HG03196 (cell line): Measurements from ENCODE around the gene ASAP3.

Experiments used
- ATAC-seq: cut with Tn5 transposase; IDR thresholded peaks from one replicate; pipeline ENCODE4 v1.9.1; 2021; ENCODE audit not compliant: unreplicated experiment

The ASAP3 gene

DNA sequence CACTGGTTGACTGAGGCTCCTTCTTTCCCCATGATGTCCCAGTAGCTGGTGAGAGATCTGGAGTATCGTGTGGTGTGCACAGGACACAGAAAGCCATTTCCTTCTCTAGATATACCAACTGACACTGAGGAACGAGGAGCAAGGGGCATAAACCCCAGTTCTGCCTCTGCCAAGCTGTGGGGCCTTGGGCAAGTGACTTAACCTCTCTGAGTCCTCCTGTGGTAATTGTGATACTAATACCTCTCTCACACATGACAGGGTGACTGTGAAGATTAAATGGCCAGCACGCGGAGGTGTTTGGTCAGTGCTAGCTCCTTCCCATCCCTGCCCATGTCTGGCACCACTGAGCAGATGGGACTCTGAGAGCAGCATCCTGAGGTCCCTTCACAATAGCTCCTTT is 33.1 kb downstream of the ASAP3 start:
- no peak for ATAC-seq

DNA sequence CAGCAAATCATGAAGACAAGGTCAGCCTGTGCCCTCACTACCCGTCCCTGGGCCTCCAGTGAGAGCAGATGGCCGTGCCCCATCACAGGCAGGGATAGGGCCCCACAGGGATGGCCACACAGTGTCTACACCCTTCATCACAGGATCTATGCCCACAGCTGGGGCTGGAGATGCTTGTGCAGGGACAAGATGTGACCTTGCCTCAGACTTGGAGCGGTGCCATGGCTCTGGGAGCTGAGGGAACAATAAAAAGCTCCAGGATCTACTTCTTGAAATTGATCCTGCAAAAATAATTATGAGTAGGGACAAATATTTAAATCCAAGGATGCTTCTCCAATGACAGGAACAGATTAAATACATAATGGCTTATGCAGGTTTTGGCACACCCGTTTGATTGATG is 34.0 kb downstream of the ASAP3 start:
- ATAC-seq = no peak

DNA sequence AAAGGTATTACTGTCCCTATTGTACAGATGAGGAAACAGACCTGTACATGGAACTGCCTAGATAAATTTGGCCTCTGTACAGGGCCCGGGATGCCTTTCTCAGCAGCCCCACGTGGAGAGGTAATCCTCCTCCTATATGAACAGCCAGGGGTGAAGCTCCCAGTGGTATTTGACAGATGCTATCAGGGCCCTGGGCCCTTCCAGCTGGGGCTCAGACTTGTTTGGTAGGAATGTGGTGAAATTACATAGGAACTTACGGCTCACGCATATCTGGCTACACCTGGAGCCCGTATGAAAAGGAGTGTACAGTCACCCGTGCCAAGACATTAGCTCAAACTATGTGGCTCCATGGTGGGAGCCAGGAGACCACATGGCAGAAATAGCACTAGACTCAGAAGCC is 34.7 kb downstream of the ASAP3 start:
- ATAC-seq = no peak

DNA sequence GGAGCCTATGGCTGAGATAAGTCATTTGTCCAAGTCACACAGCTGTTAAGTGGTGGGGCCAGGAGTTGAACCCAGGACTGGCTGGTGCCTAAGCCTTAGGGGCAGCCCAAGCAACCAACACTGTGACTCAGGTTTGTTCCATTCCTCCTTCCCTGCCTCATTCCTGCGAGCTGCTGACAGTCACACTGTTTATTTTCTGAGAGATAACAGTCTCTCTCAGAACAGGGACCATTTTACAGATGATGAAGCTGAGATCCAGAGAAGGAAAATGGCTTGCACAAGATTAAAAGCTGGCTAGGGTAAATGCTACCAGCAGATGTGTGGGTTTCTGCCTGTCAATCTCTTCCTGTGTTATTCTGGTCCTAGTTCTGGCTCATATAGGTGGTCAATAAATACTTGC is 35.1 kb downstream of the ASAP3 start:
- ATAC-seq = no peak

DNA sequence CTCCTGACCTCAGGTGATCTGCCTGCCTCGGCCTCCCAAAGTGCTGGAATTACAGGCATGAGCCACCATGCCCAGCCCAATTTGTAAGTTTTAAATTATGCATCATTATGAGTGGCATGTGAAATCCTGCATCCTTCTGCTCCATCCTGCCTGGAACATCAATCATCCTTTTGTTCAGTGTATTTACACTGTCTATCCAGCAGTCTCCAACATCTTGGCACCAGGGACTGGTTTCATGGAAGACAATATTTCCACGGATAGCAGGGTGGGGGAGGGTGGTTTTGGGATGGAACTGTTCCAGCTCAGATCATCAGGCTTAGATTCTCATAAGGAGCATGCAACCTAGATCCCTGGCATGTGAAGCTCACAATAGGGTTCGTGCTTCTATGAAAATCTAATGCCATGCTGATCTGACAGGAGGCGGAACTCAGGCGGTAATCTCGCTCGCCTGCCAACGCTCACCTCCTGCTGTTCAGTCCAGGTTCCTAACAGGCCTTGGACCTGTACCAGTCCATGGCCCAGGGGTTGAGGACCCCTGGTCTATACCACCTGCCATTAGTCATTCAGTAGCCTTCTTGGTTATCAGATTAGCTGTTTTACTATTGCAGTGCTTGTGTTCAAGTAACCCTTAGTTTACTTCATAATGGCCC is 37.2 kb downstream of the ASAP3 start:
- no peak for ATAC-seq

DNA sequence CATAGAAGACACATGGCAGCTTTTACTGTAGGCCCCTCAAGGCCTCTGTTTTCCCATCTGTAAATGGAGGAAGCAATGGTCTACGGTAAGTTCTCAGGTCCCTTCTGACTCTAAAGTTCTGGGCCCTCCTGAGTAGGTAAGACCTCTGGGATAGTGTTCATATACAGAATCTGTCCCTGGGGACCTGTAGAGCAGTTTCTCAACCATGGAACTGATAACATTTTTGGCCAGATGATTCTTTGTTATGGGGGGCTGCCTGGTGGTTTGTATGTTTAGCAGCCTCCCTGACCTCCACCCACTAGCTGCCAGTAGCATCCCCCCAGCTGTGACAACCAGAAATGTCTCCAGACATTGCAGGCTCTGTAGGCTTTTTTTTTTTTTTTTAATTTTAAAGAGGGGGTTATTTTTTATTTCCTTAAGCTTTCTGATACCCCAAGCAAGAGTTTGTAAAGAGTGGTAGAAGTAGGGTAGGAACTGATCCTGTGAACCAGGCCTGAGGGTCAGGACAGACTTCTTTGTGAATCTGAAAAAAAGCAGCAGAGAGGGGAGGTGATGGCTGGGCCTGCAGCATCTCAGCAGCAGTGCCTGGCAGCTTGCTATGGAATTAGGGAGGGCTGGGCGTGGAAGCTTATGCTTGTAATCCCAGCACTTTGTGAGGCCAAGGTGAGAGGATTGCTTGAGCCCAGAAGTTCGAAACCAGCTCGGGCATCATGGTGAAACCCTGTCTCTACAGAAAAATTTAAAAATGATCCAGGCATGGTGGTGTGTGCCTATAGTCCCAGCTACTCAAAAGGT is 39.2 kb downstream of the ASAP3 start:
- ATAC-seq = no peak

DNA sequence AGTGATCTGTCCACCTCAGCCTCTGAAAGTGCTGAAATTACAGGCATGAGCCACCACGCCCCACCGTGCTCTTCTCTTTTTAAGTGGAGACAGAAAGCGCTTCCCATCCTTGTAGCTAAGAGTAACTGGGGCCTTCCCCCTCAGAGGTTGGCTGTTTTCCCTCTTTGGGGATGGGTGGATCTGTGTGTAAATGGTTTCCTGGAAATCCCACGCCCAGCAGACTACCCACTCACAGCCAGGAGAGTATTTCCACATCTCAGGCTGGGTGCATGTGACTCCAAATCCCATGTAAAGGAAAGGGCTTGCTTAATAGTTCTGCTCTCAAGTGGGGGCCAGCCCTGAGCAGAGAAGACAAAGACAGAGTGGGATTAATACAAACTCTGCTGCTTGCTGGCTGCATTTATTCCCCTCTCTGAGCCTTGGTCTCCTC is 39.9 kb downstream of the ASAP3 start:
- no peak for ATAC-seq

DNA sequence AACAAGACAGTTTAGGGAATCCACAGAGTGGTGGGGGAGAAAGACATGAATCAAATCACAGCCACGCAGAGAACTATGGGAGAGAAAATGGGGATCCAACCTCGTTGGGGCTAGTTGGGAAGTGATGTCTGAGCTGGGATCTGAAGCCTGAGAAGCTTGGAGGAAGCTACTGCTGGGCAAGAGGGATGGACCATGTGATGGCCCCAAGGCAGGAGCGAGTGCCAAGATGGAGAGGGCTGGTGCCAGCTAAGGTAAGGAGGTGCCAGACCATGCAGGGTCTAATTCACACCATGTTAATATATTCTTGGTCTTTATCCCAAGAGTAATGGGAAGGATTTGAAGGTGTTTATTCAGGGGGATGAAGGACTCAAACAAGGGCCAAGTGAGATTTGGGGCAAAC is 41.2 kb downstream of the ASAP3 start:
- ATAC-seq = no peak

DNA sequence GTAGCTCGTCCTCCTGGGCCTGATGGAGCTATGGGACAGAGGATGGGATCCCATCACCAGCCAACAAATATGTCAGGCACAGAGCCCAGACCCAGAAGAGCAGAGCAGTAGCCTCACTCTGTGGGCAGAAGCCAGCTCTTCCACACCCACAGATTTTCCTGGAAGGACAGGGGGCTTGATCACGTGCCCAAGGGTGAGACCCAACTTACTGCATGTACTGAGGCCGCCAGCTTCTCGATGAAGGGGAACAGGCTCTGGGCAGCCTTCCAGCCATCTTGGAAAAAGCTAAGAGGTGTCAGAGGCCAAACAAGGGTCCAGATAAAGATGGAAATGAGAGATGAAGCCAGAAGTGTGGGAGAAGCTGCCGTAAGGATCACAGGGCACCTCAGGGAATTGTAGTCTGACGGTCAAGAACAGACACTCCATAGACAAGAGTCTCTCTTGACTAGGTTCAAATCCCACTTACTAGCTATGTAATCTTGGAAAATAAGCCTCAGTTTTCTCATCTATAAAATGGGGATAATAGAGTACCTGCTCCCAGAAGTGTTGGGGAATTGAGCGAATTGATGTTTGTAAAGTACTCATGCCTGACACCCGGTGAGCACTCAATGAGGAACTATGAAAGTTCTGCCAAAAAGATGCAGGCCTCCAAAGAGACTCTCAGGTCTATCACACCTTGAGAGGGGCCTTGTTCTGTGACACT is 42.4 kb downstream of the ASAP3 start:
- ATAC-seq = no peak

DNA sequence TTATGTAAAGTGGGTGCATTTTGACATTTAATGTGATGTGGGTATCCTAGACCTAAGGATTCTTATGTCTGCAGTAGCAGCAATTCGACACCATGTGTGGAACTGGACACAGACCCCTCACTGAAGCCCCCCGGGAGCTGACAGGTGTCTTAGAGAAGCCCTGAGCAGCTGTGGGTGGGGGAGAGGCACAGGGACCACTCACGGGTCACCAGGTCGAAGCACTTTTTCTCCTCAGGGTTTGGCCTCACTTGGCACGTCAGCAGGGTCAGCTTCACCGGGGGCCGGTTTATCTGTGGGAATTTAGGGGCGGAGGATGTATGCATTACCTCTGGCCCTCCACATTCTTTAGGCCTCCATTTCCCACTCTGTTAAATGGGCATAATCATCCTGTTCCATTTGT is 45.4 kb downstream of the ASAP3 start:
- ATAC-seq = no peak

DNA sequence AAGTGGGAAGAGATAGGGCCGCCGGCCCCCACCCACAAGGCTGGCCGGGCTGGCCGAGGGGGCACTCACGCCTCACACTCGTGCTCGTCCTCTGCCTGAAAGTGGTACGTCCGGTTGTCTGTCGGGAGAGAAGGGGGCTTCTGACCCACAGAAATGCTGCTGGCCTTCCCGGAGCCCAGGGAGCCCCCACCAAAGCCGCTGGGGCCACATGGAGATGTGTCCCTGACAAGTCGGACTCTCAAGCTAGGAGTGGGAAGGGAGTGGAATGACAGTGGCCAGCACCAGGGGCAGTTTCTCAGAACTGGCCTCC is 46.7 kb downstream of the ASAP3 start:
- no peak for ATAC-seq

DNA sequence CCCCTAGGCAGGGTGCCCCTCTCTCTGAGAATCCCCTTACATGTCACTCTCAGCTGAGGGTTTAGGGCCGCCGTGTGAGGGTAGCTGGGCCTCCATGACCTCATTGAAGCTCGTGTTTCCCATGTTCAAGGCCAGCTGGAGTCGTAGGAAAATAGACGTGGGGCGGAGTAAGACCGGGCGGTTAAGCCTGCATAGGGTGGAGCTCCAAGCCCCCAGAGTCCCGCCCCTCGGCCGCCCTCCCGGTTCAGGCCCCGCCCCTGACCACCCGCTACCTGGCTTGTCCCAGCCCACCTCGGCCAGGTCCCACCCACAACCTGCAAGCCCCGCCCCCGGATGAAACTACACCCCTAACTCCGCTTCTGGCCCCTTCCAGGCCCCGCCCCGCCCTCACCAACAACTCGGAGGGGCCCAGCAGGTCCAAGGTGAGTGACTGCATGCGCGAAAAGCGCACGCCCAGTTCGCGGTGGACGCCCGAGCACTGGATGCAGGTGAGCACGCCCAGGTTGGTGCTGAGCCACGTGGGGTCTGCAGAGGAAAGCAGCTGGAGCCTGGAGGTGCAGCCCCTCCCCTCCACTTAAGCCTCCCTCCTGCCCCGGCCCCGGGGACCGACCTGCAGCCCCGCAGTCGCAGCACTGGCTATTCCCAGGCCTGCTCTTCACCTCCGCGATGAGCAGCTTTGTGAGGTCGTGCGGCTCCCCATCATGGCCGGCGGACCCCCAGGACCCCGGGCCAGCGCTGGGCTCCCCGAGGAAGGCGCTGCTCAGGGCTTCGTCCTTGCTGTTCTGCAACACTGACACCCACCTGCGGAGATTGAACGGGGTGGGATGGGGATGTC is 47.2 kb downstream of the ASAP3 start:
- no peak for ATAC-seq

DNA sequence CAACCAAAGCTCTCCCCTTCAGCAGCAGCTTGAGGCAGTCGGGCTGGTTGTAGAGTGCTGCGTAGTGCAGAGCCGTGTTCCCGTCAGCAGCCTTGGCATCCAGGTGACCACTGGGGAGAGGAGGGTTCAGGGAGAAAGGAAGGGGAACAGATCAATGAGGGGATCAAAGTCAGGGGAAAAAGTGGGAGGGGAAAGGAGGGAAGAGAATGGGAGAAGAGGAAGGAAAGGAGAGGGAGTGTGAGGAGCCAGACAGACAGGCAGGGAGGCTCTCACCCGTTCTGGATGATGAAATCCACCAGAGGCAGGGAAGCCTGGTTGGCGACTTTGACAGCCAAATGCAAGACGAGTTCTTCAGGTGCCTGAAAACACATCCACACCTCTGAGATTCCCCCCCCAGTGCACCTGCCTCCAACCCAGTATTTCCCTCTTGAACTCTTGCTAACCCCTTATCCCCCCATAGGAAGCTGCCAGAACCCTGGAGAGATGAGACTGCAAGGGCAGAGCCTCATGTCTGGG is 49.7 kb downstream of the ASAP3 start:
- no peak for ATAC-seq

DNA sequence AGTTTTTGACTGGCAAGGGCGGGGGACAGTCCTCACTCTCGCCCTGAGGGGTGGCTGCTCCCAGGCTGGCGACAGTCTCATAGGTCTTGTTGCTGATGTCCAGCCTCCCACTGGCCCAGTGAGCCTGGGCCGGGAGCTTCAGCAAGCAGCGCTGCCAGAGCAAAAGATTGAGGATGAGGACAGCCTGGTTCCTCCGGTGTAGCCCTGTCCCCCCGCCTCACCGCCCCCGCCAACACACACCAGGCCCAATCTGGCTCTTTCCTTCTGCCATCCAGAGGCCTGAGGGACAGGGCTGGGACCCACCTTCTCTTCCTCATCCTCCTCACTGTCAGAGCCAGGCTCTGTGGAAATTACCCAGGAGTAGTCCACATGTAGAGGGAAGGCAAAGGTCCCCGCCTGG is 50.9 kb downstream of the ASAP3 start:
- ATAC-seq = no peak

DNA sequence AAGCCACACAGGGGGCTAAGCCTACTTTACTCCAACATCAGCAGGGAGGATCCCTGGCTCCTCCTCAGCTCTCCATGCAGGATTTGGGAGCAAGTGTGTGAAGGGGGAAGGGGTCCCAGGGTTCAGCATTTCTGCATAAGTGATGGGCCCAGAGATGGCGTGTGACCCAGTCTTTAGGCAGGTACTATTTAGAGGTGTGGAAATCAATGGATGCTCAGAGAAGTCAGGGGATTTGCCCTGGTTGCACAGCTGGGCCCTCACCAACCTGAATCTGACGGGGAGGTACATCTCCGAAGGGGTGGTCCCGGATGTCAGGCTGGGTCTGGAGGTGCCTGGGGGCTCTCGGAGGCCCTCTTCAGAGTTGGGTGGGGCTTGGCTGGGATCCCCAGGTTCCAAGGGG is 52.5 kb downstream of the ASAP3 start:
- no peak for ATAC-seq

DNA sequence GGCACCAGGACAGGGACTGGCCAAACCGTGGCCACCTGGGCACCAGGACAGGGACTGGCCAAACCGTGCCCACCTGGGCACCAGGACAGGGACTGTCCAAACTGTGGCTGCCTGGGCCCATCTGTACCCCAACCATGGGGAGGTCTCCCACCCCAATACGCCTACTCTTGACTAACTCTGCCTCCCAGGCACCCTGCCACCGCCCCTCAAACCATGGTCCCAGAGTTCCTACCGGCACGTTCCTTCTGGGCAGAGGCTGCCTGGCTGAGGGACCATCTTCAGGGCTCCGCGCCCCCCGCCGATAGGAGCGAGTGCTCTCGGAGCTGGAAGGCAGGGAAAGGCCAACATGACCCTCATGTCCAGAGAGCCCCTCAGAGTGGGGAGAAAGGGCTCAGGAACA is 53.2 kb downstream of the ASAP3 start:
- no peak for ATAC-seq

DNA sequence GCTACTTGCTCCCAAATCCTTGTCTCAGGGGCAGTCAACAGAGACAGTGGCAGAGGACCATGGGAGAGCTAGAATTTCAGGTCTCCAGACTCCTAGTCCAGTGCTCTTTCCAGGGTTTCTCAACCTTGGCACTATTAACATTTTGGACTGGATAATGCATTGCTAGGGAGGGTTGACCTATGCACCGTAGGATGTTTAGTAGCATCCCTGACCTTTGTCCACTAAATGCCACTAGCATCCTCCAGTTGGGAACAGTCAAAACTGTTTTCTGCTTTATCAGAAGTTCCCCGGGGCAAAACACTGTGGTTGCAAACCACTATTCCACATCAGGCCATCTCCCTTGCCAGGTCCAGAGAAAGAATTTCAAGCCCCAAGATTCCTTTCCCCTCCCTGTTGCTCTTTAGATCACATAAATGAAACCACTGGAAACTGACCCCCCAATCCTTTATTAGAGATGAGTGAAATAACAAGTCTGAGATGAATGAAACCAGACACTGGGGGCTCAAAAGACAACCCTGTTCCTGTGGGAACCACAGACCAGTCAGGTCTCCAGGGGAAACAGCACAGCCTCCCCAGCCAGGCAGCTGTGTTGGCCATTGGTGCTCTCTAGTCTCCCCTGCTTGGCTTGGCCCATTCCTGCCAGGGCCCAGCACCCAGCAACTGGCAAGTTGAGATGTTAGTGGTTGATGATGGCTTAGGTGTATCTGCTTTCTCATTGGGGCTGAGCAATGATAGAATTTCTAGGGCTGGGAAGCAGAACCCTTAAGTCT is 55.7 kb downstream of the ASAP3 start:
- ATAC-seq = no peak

DNA sequence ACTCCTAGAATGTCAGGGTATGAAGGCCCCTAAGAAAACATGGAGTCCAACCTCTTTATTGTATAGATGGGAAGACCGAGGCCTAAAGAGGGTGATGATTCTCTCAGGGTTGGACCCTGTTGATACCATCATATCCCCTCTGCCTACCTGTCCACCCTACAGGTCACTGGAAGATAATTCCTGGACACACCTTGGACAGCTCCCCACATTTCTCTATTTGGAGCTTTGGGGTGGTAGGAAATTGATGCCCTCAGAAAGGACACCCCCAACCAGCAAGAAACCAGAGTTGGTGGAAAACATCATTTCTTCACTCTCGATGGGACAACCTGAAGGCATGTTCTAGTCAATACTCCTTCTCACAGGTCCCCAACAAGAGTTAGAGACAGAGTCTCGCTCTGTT is 56.4 kb downstream of the ASAP3 start:
- ATAC-seq = no peak

DNA sequence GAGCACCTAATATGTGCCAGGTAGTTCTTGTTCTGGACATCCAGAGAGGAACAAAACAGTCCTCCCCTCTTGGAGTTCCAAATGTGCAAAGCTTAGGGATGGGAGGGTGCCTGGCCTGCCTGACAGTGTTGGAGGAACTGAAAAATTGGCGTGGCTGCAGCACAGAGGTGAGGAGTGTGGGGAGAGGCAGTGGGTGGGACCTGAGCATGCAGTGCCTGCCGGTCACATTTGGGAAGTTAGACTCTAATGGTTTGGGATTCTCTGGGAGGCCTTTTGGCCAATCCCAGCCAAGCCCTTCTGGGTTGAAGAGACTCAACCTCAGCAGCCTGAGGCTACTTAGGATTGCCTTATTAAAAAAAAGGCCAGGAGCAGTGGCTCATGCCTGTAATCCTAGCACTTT is 57.2 kb downstream of the ASAP3 start:
- ATAC-seq = no peak

DNA sequence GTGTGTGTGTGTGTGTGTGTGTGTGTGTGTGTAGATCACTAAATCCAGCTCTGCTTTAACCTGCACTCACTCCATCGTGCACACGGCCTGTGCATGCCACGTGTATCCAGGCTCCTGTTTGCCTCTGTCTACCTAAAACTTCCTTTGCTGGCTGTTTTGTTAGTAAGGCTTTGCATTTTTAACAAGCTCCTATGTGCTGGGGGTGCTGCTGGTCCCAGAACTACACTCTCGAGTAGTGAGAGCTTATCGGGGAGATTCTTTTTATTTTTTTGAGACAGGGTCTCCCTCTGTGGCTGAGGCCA is 58.8 kb downstream of the ASAP3 start:
- ATAC-seq = no peak
